Suprapubic skin (tissue), 4 donors: Measurements from ENCODE around the gene CBFA2T2.
"Not testable (repeated sequence)": the region's sequence is repeated elsewhere in the genome, so short reads cannot be mapped to it uniquely, and the experiment has no call there.

Experiments used
- EP300 ChIP-seq: sonication (generic); formaldehyde crosslinking; IDR thresholded peaks from one replicate; pipeline ENCODE4 v1.6.1; 2017; ENCODE audit warnings: antibody characterized with exemption
- POLR2A ChIP-seq, 2 donors: fragments of 450-650 bp; IDR thresholded peaks; one replicate each; pipeline ENCODE4 v1.6.1; 2017; ENCODE audit warnings: antibody characterized with exemption in 2 of 2, mild to moderate bottlenecking in 2 of 2, moderate library complexity in 2 of 2
- POLR2AphosphoS5 ChIP-seq, 3 donors: sonication (generic); formaldehyde crosslinking; IDR thresholded peaks; one replicate each; pipeline ENCODE4 v1.6.1; 2017; ENCODE audit warnings: antibody characterized with exemption in 3 of 3
- TF ChIP-seq, protein P1 (sequence below), 2 donors: fragments of 200-600 bp in 1 of 2; fragments of 450-650 bp in 1 of 2; sonication (generic) in 1 of 2; IDR thresholded peaks; one replicate each; pipeline ENCODE4 v1.5.1; 2016 to 2019; ENCODE audit warnings: antibody characterized with exemption in 2 of 2, mild to moderate bottlenecking in 1 of 2, moderate library complexity in 1 of 2

DNA sequence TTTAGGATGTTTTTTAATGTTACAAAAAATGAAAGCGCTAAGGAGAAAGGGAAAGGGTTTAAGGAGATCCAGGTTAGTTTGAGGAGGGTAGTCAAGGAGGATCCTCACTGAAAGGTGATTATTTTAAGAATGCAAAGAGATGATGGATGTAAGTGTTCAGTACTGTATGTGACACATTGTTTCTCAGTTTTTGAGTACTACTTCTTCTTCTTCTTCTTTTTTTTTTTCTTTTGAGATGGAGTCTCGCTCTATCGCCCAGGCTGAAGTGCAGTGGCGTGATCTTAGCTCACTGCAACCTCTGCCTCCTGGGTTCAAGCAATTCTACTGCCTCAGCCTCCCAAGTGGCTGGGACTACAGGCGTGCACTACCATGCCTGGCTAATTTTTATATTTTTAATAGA, 83.4 kb downstream of the CBFA2T2 start:
- not testable (repeated sequence) for TF ChIP-seq POLR2A (IDR thresholded peaks at IDR 0.05); POLR2AphosphoS5 (IDR thresholded peaks at IDR 0.05); EP300
- TF ChIP-seq, protein P1, sequence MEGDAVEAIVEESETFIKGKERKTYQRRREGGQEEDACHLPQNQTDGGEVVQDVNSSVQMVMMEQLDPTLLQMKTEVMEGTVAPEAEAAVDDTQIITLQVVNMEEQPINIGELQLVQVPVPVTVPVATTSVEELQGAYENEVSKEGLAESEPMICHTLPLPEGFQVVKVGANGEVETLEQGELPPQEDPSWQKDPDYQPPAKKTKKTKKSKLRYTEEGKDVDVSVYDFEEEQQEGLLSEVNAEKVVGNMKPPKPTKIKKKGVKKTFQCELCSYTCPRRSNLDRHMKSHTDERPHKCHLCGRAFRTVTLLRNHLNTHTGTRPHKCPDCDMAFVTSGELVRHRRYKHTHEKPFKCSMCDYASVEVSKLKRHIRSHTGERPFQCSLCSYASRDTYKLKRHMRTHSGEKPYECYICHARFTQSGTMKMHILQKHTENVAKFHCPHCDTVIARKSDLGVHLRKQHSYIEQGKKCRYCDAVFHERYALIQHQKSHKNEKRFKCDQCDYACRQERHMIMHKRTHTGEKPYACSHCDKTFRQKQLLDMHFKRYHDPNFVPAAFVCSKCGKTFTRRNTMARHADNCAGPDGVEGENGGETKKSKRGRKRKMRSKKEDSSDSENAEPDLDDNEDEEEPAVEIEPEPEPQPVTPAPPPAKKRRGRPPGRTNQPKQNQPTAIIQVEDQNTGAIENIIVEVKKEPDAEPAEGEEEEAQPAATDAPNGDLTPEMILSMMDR (IDR thresholded peaks at IDR 0.05) = not testable (repeated sequence)
